Tibial nerve (tissue), 4 donors: ENCODE data around the gene CLHC1. TPM values are rescaled to one million over a fixed set of nuclear protein-coding genes. Genes with fewer than 3 reads are reported as not detected.

Source experiments
- DNase-seq, 2 donors: peaks; one replicate each; pipeline ENCODE4 v3.0.0-alpha.2; 2019; ENCODE audit warnings: low spot score in 2 of 2
- H3K27ac ChIP-seq, 4 donors: fragments of 200-600 bp; sonication (generic) in 3 of 4; one replicate each; pipeline ENCODE4 v1.5.1; 2017 to 2019; ENCODE audit warnings: mild to moderate bottlenecking in 1 of 4
- H3K27me3 ChIP-seq, 2 donors: fragments of 200-600 bp; sonication (generic) in 1 of 2; one replicate each; pipeline versions ENCODE4 v1.5.1 to v1.6.0; 2017 to 2019
- H3K36me3 ChIP-seq, 3 donors: fragments of 200-600 bp; sonication (generic); one replicate each; pipeline ENCODE4 v1.5.1; 2018 to 2019
- H3K4me1 ChIP-seq, 4 donors: fragments of 200-600 bp; sonication (generic) in 3 of 4; one replicate each; pipeline ENCODE4 v1.5.1; 2017 to 2019
- H3K4me3 ChIP-seq, 4 donors: fragments of 200-600 bp; sonication (generic) in 3 of 4; one replicate each; pipeline ENCODE4 v1.5.1; 2017 to 2019; ENCODE audit warnings: mild to moderate bottlenecking in 1 of 4, moderate library complexity in 1 of 4
- H3K9me3 ChIP-seq, 4 donors: fragments of 200-600 bp; sonication (generic) in 3 of 4; one replicate each; pipeline ENCODE4 v1.5.1; 2017 to 2019
- EP300 ChIP-seq, 2 donors: sonication (generic); formaldehyde crosslinking; IDR thresholded peaks; one replicate each; pipeline ENCODE4 v1.6.1; 2017; ENCODE audit warnings: antibody characterized with exemption in 2 of 2, mild to moderate bottlenecking in 1 of 2
- POLR2A ChIP-seq, 2 donors: fragments of 450-650 bp; IDR thresholded peaks; one replicate each; pipeline ENCODE4 v1.6.1; 2017; ENCODE audit warnings: antibody characterized with exemption in 2 of 2, mild to moderate bottlenecking in 2 of 2, moderate library complexity in 2 of 2
- WGBS, 2 donors: methylation state at CpG; one replicate each; pipeline ENCODE4 v1.1.5; 2018; 5-methylcytosine and 5-hydroxymethylcytosine counted together
- total RNA-seq, 4 donors: library from RNA; depleted of rRNA; stranded (reverse); fragments of >200 nt; gene quantifications; one replicate each; pipeline ENCODE4 v1.1.0, GENCODE V29; 2016
- TF ChIP-seq, protein P1 (sequence below), 5 experiments: fragments of 200-600 bp in 3 of 5; fragments of 450-650 bp in 2 of 5; sonication (generic) in 3 of 5; IDR thresholded peaks; one replicate each; pipeline ENCODE4 v1.5.1; 2016 to 2019; ENCODE audit warnings: antibody characterized with exemption in 5 of 5, mild to moderate bottlenecking in 3 of 5, moderate library complexity in 2 of 5

Gene CLHC1
- total RNA-seq, 4 donors from 2014 or later = 1.7 to 15.6 (median 9.9) TPM

DNA sequence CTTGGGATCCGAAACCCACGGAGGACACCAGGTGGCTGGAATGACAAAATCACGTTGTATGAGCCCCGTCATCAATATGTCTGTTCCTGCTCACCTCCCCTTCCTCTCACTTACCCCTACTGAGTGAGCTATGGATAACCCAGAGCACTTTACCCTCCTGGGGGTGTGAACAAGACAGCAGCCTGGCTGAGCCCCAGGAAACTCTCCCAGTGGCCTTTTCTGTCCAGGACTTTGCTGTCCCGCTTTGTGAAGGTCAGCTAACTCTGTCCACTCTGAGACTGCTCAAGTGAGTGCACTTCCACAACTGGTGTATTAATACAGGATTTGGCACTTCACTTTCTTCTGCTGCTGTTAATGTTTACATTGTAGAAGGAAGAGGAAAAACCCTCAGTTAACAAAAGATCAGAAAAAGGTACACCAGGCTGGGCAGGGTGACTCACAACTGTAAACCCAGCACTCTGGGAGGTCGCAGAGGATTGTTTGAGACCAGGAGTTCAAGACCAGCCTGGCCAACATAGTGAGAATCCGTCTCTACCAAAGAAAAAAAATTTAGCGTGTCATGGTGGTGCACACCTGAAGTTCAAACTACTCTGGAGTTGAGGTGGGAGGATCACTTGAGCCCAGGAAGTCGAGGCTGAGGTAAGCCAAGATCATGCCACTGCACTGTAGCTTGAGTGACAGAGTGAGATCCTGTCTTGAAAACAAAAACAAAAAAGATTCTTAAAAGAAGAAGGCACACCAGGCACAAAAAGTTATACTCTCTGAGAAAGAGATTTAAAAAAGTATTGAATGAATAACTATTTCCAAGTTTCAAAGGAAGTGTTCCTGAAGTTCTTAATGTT lies 90.3 kb downstream of the CLHC1 start:
- H3K27ac ChIP-seq = no peak overlapping the region
- no peaks in the 10 kb centered on the region for H3K9me3 ChIP-seq
- H3K36me3 ChIP-seq = no peaks in the 10 kb centered on the region
- TF ChIP-seq, protein P1, sequence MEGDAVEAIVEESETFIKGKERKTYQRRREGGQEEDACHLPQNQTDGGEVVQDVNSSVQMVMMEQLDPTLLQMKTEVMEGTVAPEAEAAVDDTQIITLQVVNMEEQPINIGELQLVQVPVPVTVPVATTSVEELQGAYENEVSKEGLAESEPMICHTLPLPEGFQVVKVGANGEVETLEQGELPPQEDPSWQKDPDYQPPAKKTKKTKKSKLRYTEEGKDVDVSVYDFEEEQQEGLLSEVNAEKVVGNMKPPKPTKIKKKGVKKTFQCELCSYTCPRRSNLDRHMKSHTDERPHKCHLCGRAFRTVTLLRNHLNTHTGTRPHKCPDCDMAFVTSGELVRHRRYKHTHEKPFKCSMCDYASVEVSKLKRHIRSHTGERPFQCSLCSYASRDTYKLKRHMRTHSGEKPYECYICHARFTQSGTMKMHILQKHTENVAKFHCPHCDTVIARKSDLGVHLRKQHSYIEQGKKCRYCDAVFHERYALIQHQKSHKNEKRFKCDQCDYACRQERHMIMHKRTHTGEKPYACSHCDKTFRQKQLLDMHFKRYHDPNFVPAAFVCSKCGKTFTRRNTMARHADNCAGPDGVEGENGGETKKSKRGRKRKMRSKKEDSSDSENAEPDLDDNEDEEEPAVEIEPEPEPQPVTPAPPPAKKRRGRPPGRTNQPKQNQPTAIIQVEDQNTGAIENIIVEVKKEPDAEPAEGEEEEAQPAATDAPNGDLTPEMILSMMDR (IDR thresholded peaks at IDR 0.05) = no peak
- no peak for TF ChIP-seq EP300 (IDR thresholded peaks at IDR 0.05)
- TF ChIP-seq POLR2A (IDR thresholded peaks at IDR 0.05) = no peak
- no peaks in the 10 kb centered on the region for H3K27me3 ChIP-seq
- H3K4me3 ChIP-seq = no peak overlapping the region
- DNase-seq = no peak
- peaks cover 0 to 9% (median 0%) of the 10 kb centered on the region in 4 donors for H3K4me1 ChIP-seq
- 79% methylated on average over 9 of the region's 9 CpGs for WGBS, 2 donors

DNA sequence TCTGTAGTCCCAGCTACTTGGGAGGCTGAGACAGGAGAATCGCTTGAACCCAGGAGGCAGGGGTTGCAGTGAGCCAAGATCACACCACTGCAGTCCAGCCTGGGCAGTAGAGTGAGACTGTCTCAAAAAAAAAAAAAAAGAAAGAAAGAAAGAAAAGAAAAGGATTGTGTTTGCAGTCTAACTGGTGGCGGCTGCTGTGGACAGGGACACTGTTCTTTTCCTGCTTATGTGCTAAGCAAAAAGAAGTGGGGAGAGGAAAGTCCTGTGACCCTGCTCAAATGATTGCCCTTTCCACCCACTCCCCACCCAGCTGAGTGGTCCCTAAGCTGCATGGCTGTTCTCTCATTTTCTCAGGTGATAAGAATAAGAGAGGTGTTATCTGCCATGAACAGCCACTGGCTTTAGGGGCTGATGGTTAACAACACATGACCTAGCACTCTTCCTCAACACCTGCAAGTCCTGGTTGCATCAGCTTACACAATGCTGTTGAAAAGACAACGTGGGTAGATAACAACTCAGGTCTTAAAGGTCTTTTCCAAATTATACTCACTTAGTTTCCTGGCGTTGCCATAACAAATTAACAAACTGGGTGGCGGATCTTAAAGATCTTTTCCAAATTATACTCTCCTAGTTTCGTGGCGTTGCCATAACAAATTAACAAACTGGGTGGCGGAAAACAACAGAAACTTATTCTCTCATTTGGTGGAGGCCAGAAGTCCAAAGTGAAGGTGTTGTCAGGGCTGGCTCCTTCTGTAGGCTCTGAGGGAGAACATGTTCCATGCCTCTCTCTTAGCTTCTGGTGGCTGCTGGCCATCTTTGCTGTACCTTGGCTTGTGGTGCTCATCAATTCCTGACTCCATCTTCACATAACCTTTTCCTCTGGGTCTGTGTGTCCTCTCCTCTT lies 91.5 kb downstream of the CLHC1 start:
- WGBS, 2 donors = 84 to 85% methylated on average over 8 of the region's 8 CpGs
- TF ChIP-seq, protein P1 (IDR thresholded peaks at IDR 0.05) = no peak
- TF ChIP-seq POLR2A (IDR thresholded peaks at IDR 0.05) (no peak), EP300 (IDR thresholded peaks at IDR 0.05) (no peak)
- Histone ChIP-seq H3K36me3 (no peaks in the 10 kb centered on the region), H3K9me3 (no peaks in the 10 kb centered on the region), H3K4me3 (no peak overlapping the region), H3K27ac (no peak overlapping the region), H3K27me3 (no peaks in the 10 kb centered on the region), H3K4me1 (peaks cover 0 to 9% (median 0%) of the 10 kb centered on the region in 4 donors)
- DNase-seq = no peak

DNA sequence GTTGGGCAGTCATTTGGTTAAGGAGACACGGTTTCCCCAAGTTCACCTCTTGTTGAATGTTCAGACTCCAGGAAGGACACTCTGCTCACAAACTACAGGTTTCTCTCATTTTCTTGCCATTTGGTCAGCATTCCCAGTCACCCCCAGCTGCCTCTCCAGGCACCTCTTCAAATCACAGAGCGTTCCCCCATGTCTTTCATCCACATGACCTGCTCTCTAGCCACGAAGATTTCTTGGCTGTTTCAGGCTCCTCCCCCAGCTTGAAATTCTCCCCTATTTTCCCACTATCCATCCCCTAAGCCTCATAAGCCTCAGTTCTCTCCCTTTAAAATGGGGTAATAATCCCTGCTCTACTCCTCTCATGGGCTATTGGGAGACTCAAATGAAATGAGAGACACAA lies 92.8 kb downstream of the CLHC1 start:
- H3K27ac ChIP-seq = no peak overlapping the region
- H3K4me3 ChIP-seq = no peak overlapping the region
- no peaks in the 10 kb centered on the region for H3K9me3 ChIP-seq
- WGBS, 2 donors = 77 to 84% methylated on average over 3 of the region's 3 CpGs
- peaks cover 0 to 15% (median 3%) of the 10 kb centered on the region in 4 donors for H3K4me1 ChIP-seq
- TF ChIP-seq POLR2A (IDR thresholded peaks at IDR 0.05) (no peak), EP300 (IDR thresholded peaks at IDR 0.05) (no peak)
- TF ChIP-seq, protein P1 (IDR thresholded peaks at IDR 0.05) = no peak
- DNase-seq = no peak
- no peaks in the 10 kb centered on the region for H3K27me3 ChIP-seq
- H3K36me3 ChIP-seq = no peaks in the 10 kb centered on the region

DNA sequence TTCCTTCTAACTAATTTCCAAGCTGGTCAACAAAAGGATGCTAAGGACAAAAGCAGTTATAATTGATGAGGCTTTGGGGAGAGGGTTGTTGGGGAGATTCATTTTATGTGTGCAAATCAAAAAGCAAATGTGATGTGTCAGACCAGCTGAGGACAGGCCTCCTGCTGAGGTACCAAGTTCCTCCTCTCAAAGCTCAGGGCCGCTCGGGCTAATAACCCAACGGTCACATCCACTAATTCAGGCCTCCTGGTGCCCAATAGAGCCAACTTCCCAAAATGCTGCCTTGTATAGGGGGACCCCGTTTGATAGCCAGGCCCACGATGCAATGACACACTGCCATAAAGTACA lies 93.2 kb downstream of the CLHC1 start:
- peaks cover 0 to 19% (median 4%) of the 10 kb centered on the region in 4 donors for H3K4me1 ChIP-seq
- no peaks in the 10 kb centered on the region for H3K27me3 ChIP-seq
- DNase-seq = no peak
- no peaks in the 10 kb centered on the region for H3K36me3 ChIP-seq
- TF ChIP-seq, protein P1 (IDR thresholded peaks at IDR 0.05) = no peak
- TF ChIP-seq POLR2A (IDR thresholded peaks at IDR 0.05) = no peak
- TF ChIP-seq EP300 (IDR thresholded peaks at IDR 0.05) = no peak
- H3K4me3 ChIP-seq = no peak overlapping the region
- 86 to 98% methylated on average over 5 of the region's 5 CpGs for WGBS, 2 donors
- H3K27ac ChIP-seq = no peak overlapping the region
- H3K9me3 ChIP-seq = no peaks in the 10 kb centered on the region
